K562 (cell line): ENCODE results near the gene FRMD1. TPM values are rescaled to one million over a fixed set of nuclear protein-coding genes. Genes with fewer than 3 reads are reported as not detected.

Experiments
- ATAC-seq: fragments of 200-7000 bp; cut with Tn5 transposase; 3 replicates; pipeline ENCODE4 v1.9.1; 2020; ENCODE audit warnings: moderate library complexity
- BruUV-seq: library from RNA; stranded (reverse); fragments of 400-500 nt; replicated peaks from 2 replicates; lab custom pipeline; 2021; lab: Mats Ljungman, UMichigan
- CTCF ChIA-PET: fragments of 300-600 bp; formaldehyde crosslinking; extraction: SDS; loops from one replicate; lab custom pipeline; 2021; ENCODE audit warnings: low intra/inter-chr PET ratio; lab: Yijun Ruan, JAX
- POLR2A ChIA-PET: fragments of 300-600, 350-650 bp; sonication (Branson Sonifier 250); formaldehyde crosslinking; extraction: SDS; loops from one replicate; lab custom pipeline; 2021; ENCODE audit warnings: antibody characterized with exemption, inconsistent platforms; lab: Yijun Ruan, JAX
- DNase-seq, 4 experiments: peaks; one replicate each; pipeline versions ENCODE4 v3.0.0 to v3.0.0-alpha.2; 2011 to 2018; ENCODE audit warnings: low spot score in 3 of 4, mixed read lengths in 3 of 4; ENCODE audit errors: extremely low read depth in 1 of 4
- FAIRE-seq: peaks from 2 replicates; lab custom pipeline; 2011; peaks lifted over from hg19 to GRCh38; lab: Jason Lieb, UNC
- H2AFZ ChIP-seq: 2 replicates; pipeline ENCODE4 v1.6.0; 2011; ENCODE audit warnings: low read depth, low read length, control low read depth, inconsistent platforms
- H3K27ac ChIP-seq: fragments of 200-600 bp; 3 replicates; pipeline ENCODE4 v1.8.0; 2011; ENCODE audit warnings: low read depth, mild to moderate bottlenecking, control low read depth, inconsistent platforms, low read length, moderate library complexity, mixed read lengths; ENCODE audit errors: extremely low read depth
- H3K27me3 ChIP-seq, 2 experiments: fragments of 300-600 bp in 1 of 2; 2 replicates in 1 of 2; 3 replicates in 1 of 2; pipeline versions ENCODE4 v1.6.0 to v1.8.0; 2011; ENCODE audit warnings: inconsistent platforms in 2 of 2, low read length in 2 of 2, mild to moderate bottlenecking in 1 of 2, mixed read lengths in 1 of 2, moderate library complexity in 1 of 2; ENCODE audit not compliant: control insufficient read depth in 2 of 2, insufficient read depth in 2 of 2
- H3K36me3 ChIP-seq: fragments of 300-600 bp; 3 replicates; pipeline ENCODE4 v1.8.0; 2011; ENCODE audit warnings: mild to moderate bottlenecking, low read length, inconsistent platforms; ENCODE audit not compliant: control insufficient read depth, insufficient read depth
- H3K4me1 ChIP-seq, 2 experiments: fragments of 200-600 bp in 1 of 2; replicated peaks in 1 of 2; 2 replicates in 1 of 2; 3 replicates in 1 of 2; pipeline versions ENCODE4 v1.5.1 to v1.8.0; 2011; ENCODE audit warnings: inconsistent platforms in 2 of 2, low read length in 2 of 2, mild to moderate bottlenecking in 1 of 2, mixed read lengths in 1 of 2, moderate library complexity in 1 of 2; ENCODE audit not compliant: control insufficient read depth in 2 of 2, insufficient read depth in 2 of 2
- H3K4me2 ChIP-seq: 2 replicates; pipeline ENCODE4 v1.6.1; 2011; ENCODE audit warnings: low read length, control low read depth, inconsistent platforms, mixed read lengths; ENCODE audit not compliant: insufficient read depth
- H3K4me3 ChIP-seq: fragments of 200-600 bp; sonication (generic), shearing (Covaris generic); 2 replicates; pipeline ENCODE4 v1.5.1; 2016; ENCODE audit warnings: control low read depth, inconsistent platforms
- H3K79me2 ChIP-seq: fragments of 200-600 bp; 3 replicates; pipeline ENCODE4 v1.8.0; 2011; ENCODE audit warnings: low read length, inconsistent platforms; ENCODE audit not compliant: control insufficient read depth, insufficient read depth
- H3K9ac ChIP-seq, 2 experiments: 2 replicates each; pipeline versions ENCODE4 v1.6.0 to v1.6.1; 2011; ENCODE audit warnings: low read depth in 2 of 2, low read length in 2 of 2, control low read depth in 1 of 2, inconsistent platforms in 1 of 2, mild to moderate bottlenecking in 1 of 2, mixed read lengths in 1 of 2; ENCODE audit not compliant: insufficient read depth in 1 of 2
- H3K9me1 ChIP-seq: one replicate; pipeline ENCODE4 v1.6.0; 2011; ENCODE audit warnings: inconsistent platforms, mild to moderate bottlenecking, low read length, moderate library complexity; ENCODE audit not compliant: control insufficient read depth, insufficient read depth
- H3K9me3 ChIP-seq: replicated peaks from 2 replicates; pipeline ENCODE4 v1.5.1; 2011; ENCODE audit warnings: low read depth, low read length, inconsistent platforms; ENCODE audit not compliant: control insufficient read depth, insufficient read depth
- H4K20me1 ChIP-seq: replicated peaks from 2 replicates; pipeline ENCODE4 v1.6.1; 2011; ENCODE audit warnings: low read length, inconsistent platforms, mixed read lengths; ENCODE audit not compliant: control insufficient read depth, insufficient read depth
- COPS2 ChIP-seq: fragments of 450-650 bp; conservative IDR thresholded peaks from 2 replicates; pipeline ENCODE4 v1.6.1; 2016; ENCODE audit warnings: mild to moderate bottlenecking, moderate library complexity
- CSDE1 ChIP-seq, 2 experiments: fragments of 450-650 bp; IDR thresholded peaks; 2 replicates each; pipeline ENCODE4 v1.6.1; 2016; ENCODE audit warnings: mild to moderate bottlenecking in 1 of 2
- NRF1 ChIP-seq, 2 experiments: fragments of 450-650 bp; IDR thresholded peaks in 1 of 2; conservative IDR thresholded peaks in 1 of 2; 2 replicates each; pipeline ENCODE4 v1.6.1; 2014; ENCODE audit warnings: mild to moderate bottlenecking in 2 of 2
- PBX2 ChIP-seq, 2 experiments: IDR thresholded peaks in 1 of 2; conservative IDR thresholded peaks in 1 of 2; 2 replicates each; pipeline ENCODE4 v1.6.1; 2016; ENCODE audit warnings: low read depth in 2 of 2, mild to moderate bottlenecking in 1 of 2, missing compliant biosample characterization in 1 of 2, missing genetic modification characterization in 1 of 2, moderate library complexity in 1 of 2
- RCOR1 ChIP-seq, 2 experiments: IDR thresholded peaks; 2 replicates each; pipeline ENCODE4 v1.6.1; 2012; ENCODE audit warnings: low read depth in 2 of 2, low read length in 2 of 2, borderline replicate concordance in 1 of 2, improper control_type of control experiment in 1 of 2
- RFX7 ChIP-seq: fragments of 250-450 bp; sonication (Bioruptor Pico); IDR thresholded peaks from 2 replicates; pipeline ENCODE4 v1.5.1; 2021; ENCODE audit warnings: mild to moderate bottlenecking
- RUNX1 ChIP-seq: sonication (generic); IDR thresholded peaks from 2 replicates; pipeline ENCODE4 v1.6.1; 2016; ENCODE audit warnings: antibody characterized with exemption, low read depth
- SMC3 ChIP-seq: conservative IDR thresholded peaks from 2 replicates; pipeline ENCODE4 v1.6.1; 2011; ENCODE audit warnings: low read depth, low read length, improper control_type of control experiment; ENCODE audit not compliant: insufficient read depth
- STAG1 ChIP-seq: sonication (generic); formaldehyde crosslinking; IDR thresholded peaks from 2 replicates; pipeline ENCODE4 v1.5.0; 2020; ENCODE audit warnings: missing genetic modification reagents, borderline replicate concordance
- WGBS: fragments of 100-300 bp; shearing (Covaris generic); methylation state at CpG from one replicate; pipeline ENCODE4 v1.1.6; 2016; ENCODE audit warnings: low coverage, mixed read lengths; ENCODE audit not compliant: insufficient coverage; ENCODE audit errors: missing lambda C conversion rate; 5-methylcytosine and 5-hydroxymethylcytosine counted together
- in situ Hi-C: fragments of 300-500 bp; cut with MboI; formaldehyde crosslinking; loops from 4 replicates; pipeline ENCODE4 v1.15.0; 2018; ENCODE audit warnings: inconsistent platforms, mixed read lengths
- intact Hi-C: fragments of 100-400 bp; cut with micrococcal nuclease; formaldehyde crosslinking; loops from 2 replicates; pipeline ENCODE4 v1.14.2; 2022
- polyA plus RNA-seq, 8 experiments: library from polyadenylated mRNA; depleted of rRNA in 4 of 8; stranded (reverse) in 5 of 8; unstranded in 3 of 8; fragments of >200 nt; fragmentation: Nextera tagmentation in 2 of 8; fragmentation: Illumina TruSeq in 1 of 8; extraction: Ambion mirVana in 2 of 8; extraction: Trizol in 1 of 8; gene quantifications; 2 replicates each; pipeline versions ENCODE4 v1.2.1 to v1.2.3, GENCODE V29; 2011 to 2014; ENCODE audit warnings: inconsistent platforms in 1 of 8, missing spikeins in 1 of 8
- total RNA-seq, 7 experiments: library from RNA; depleted of rRNA in 6 of 7; stranded (reverse); fragments of >200 nt in 6 of 7; fragmentation: Illumina TruSeq in 2 of 7; extraction: Trizol in 2 of 7; gene quantifications; 2 replicates each; pipeline versions ENCODE4 v1.2.1 to v1.2.3, GENCODE V29; 2011 to 2021; ENCODE audit warnings: low replicate concordance in 1 of 7

Gene FRMD1
- total and polyA plus RNA-seq, 9 of the 15 experiments (the other 6 are each of a cell fraction or from before 2014, with no cell fraction given), result 0.01 to 0.04 (median 0.01) TPM; not detected in 6

GRCh38 chr6:168052291-168052891 lies 26.6 kb downstream of the FRMD1 start (continued):
- TF ChIP-seq RCOR1 (IDR thresholded peaks at IDR 0.05; ENCODE audit: borderline replicate concordance in 1 of 2, low read depth in 2 of 2, low read length in 2 of 2), result no peak
- no peak for TF ChIP-seq SMC3

DNA sequence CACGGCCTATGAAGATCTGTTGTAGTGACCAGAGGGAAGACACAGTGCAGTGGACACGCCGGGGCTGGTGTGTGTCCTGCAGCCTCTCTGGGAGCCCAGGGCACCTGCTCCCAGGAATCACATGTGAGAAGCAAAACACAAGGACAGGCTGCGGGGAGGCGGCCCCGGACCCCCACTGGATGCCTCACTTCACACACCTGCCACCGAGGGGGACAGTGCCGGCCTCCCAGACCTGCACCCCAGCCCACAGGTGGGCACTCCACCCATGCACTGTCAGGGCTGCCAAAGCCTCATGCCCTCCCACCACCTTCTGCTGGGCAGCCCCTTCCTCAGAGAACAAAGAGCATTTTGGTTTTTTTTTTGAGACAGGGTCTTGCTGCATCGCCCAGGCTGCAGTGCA lies 27.4 kb downstream of the FRMD1 start:
- 2% methylated on average over 8 of the region's 9 CpGs for WGBS
- Histone ChIP-seq H3K9ac (no peak overlapping the region), H3K4me2 (no peak overlapping the region), H3K9me1 (no peaks in the 10 kb centered on the region)
- TF ChIP-seq RFX7 (CRISPR knock-in tag) (no peak), CSDE1 (IDR thresholded peaks at IDR 0.05) (no peak), RUNX1 (no peak), NRF1 (conservative IDR thresholded peaks at IDR 0.05 in 1 of 2, IDR thresholded peaks at IDR 0.05 in 1 of 2) (no peak), PBX2 (CRISPR knock-in tag; IDR thresholded peaks at IDR 0.05; ENCODE audit: low read depth) (no peak), PBX2 (tag; conservative IDR thresholded peaks at IDR 0.05; ENCODE audit: low read depth) (no peak), STAG1 (CRISPR knock-in tag) (no peak), COPS2 (no peak)
- TF ChIP-seq, all 486 proteins: peak for 0
- in situ Hi-C loops (no loop called here), intact Hi-C loops (no loop called here)
- Histone ChIP-seq H3K27ac (no peak overlapping the region), H3K36me3 (no peaks in the 10 kb centered on the region), H3K79me2 (no peaks in the 10 kb centered on the region), H3K9me3 (no peaks in the 10 kb centered on the region), H4K20me1 (peaks cover 38% of the 10 kb centered on the region), H3K4me1 (peaks cover 0 to 24% of the 10 kb centered on the region in 2 experiments; a peak in 1 of 5 replicates), H3K4me3 (no peak overlapping the region), H2AFZ (no peak overlapping the region), H3K27me3 (peaks cover 49 to 93% of the 10 kb centered on the region in 2 experiments; a peak in 4 of 5 replicates)
- POLR2A ChIA-PET, result interaction anchor here (0.6 kb wide), 2 partner anchors 37 to 215 kb away, joined by 3 read pairs; no protein-coding TSS in a partner anchor
- BruUV-seq, result no TSS peak
- FAIRE-seq, result no peak
- no peak for ATAC-seq
- CTCF ChIA-PET, result no interaction called here
- no peak for DNase-seq
